ENCODE measurements around the gene ABI3BP. TPM values are rescaled to one million over a fixed set of nuclear protein-coding genes. Genes with fewer than 3 reads are reported as not detected.

The ABI3BP gene
- total RNA-seq, 6 donors from 2014 or later = 46.1 to 130 (median 101) TPM

- WGBS, 2 donors = 72 to 95% methylated on average over 1 of the region's 1 CpG
- DNase-seq (no peak), ATAC-seq (ENCODE audit: low FRiP score in 2 of 2) (no peak)
- Histone ChIP-seq H3K27me3 (no peaks in the 10 kb centered on the region), H3K9me3 (no peaks in the 10 kb centered on the region), H3K4me3 (no peak overlapping the region), H3K4me1 (no peaks in the 10 kb centered on the region), H3K27ac (no peak overlapping the region), H3K36me3 (peaks cover 6 to 77% (median 16%) of the 10 kb centered on the region in 4 donors)
- no peak for TF ChIP-seq POLR2AphosphoS5 (IDR thresholded peaks at IDR 0.05)
- no peak for TF ChIP-seq POLR2A (IDR thresholded peaks at IDR 0.05)
- TF ChIP-seq CTCF (IDR thresholded peaks at IDR 0.05) = no peak
- no peak for TF ChIP-seq EP300 (IDR thresholded peaks at IDR 0.05)
Observed at GRCh38 chr3:100726706-100727105, 266.5 kb downstream of the ABI3BP start.

- TF ChIP-seq EP300 (IDR thresholded peaks at IDR 0.05) = no peak
- no peak for TF ChIP-seq POLR2AphosphoS5 (IDR thresholded peaks at IDR 0.05)
- TF ChIP-seq POLR2A (IDR thresholded peaks at IDR 0.05) = no peak
- no peak for TF ChIP-seq CTCF (IDR thresholded peaks at IDR 0.05)
- Histone ChIP-seq H3K36me3 (peaks cover 13 to 77% (median 18%) of the 10 kb centered on the region in 4 donors), H3K27ac (no peak overlapping the region), H3K4me1 (no peaks in the 10 kb centered on the region), H3K27me3 (no peaks in the 10 kb centered on the region), H3K4me3 (no peak overlapping the region), H3K9me3 (no peaks in the 10 kb centered on the region)
- ATAC-seq (ENCODE audit: low FRiP score in 2 of 2) (no peak), DNase-seq (no peak)
- 99% methylated on average over 3 of the region's 3 CpGs for WGBS, 2 donors
Observed at GRCh38 chr3:100725935-100726513, 267.2 kb downstream of the ABI3BP start.

- Histone ChIP-seq H3K27ac (no peak overlapping the region), H3K4me3 (no peak overlapping the region), H3K9me3 (no peaks in the 10 kb centered on the region), H3K27me3 (no peaks in the 10 kb centered on the region), H3K36me3 (peaks cover 5 to 64% (median 14%) of the 10 kb centered on the region in 4 donors), H3K4me1 (peaks cover 0 to 10% (median 8%) of the 10 kb centered on the region in 4 donors)
- TF ChIP-seq CTCF (IDR thresholded peaks at IDR 0.05) = no peak
- TF ChIP-seq EP300 (IDR thresholded peaks at IDR 0.05) = no peak
- no peak for TF ChIP-seq POLR2AphosphoS5 (IDR thresholded peaks at IDR 0.05)
- TF ChIP-seq POLR2A (IDR thresholded peaks at IDR 0.05) = no peak
- 84 to 89% methylated on average over 5 of the region's 5 CpGs for WGBS, 2 donors
- DNase-seq = no peak
- no peak for ATAC-seq (ENCODE audit: low FRiP score in 2 of 2)
Observed at GRCh38 chr3:100720426-100720825, 272.8 kb downstream of the ABI3BP start.

GRCh38 chr3:100719136-100719535, 274.1 kb downstream of the ABI3BP start:
- H3K9me3 ChIP-seq = no peaks in the 10 kb centered on the region
- H3K36me3 ChIP-seq = peaks cover 8 to 65% (median 15%) of the 10 kb centered on the region in 4 donors
- no peak overlapping the region for H3K27ac ChIP-seq
- H3K27me3 ChIP-seq = no peaks in the 10 kb centered on the region
- WGBS, 2 donors = 45 to 52% methylated on average over 1 of the region's 1 CpG
- H3K4me3 ChIP-seq = no peak overlapping the region
- ATAC-seq (ENCODE audit: low FRiP score in 2 of 2) (no peak), DNase-seq (no peak)
- peaks cover 3 to 17% (median 8%) of the 10 kb centered on the region in 4 donors for H3K4me1 ChIP-seq
- no peak for TF ChIP-seq POLR2A (IDR thresholded peaks at IDR 0.05)
- TF ChIP-seq CTCF (IDR thresholded peaks at IDR 0.05) = no peak
- no peak for TF ChIP-seq POLR2AphosphoS5 (IDR thresholded peaks at IDR 0.05)
- no peak for TF ChIP-seq EP300 (IDR thresholded peaks at IDR 0.05)

Data from upper lobe of left lung (tissue), 6 donors.